ENCODE results near the gene STRADA.

The STRADA gene

DNA sequence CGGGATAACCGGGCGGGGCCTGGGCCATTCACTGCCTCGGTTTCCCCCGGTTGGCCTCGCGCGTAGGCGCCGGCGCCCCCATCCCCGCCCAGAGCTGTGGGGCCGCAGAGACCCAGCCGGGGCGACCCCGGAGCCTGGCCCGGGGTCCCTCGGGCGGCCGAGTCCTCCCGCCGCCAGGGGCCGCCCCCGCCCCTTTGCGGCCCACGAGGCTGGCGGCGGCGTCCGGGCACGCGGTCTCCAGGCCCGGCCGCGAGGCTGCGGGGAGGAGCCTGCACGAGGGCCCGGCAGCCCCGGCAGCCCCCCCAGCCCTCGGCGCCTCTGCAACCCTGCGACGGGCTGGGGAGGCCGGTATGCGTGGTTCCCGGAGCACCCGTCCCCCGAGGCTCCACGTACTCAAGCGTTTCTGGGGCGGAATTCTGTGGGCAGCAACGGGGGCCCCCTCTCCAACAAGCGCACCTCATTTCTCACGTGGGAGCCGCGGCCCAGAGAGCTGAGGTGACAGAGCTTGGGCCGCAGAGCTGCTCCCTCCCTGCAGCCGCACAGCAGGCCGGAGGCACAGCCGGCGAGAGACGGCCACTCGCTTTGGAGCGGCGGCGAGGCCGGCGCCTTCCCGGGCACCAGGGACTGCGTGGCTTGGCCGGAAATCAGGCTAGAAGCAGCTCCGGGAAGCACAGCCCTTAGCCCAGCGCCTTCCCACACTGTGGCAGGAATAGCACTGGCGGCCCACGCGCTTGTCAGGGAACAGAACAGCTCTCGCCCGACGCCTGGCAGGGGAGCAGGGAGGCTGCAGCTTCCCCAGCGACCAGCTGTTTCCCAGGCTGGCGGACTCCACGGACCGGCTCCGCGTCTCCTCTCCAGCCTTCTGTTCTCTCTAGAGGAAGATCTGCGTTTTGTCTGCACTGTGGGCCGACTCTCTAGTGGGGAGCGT, 40.8 kb downstream of the STRADA start:
- no peak for FAIRE-seq

DNA sequence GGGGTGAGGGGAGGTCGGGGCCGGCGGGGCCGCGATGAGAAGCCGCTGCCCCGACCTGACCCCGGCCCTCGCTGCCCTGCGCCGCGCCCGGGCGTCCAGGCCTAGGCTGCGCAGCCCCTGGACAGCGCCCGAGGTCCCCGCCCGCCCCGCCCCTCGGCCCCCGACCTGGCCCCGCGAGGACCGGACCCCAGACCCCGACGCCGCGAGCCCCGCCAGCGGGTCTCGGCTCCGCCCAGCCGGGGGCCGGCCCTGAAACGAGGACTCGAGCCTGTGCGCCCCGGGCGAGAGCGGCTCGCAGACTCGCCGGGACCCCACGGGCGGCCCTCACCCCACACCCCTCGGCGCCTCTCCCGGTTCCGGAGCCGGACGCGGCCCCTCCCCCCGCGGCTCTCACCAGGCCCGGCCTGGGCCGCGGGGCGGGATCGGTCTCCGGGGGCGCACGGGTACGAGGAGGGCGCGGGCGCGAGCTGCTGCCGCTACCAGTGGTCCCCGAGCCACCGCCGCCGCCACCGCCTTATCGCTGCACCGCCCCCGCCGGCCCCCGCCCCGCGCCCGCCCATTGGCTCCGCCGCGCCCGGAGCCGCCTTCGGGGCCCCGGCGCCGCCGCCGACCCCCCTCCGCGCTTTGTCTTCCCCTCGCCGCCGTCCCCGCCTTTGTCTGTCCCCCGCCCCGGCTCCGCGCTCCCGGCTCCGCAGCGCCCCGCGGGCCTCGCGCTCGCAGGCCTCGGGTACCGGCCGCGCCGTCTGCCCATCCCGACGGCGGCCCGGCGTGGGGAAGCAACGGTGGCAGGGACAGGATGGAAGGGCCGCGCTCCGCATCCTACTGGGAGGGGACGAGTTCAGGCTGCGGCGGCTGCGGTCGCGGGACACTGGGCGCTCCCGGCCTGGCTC, 41.7 kb downstream of the STRADA start, which contains the start of gene LIMD2:
Gene LIMD2, minus strand, starts transcription at position 488 of the 890 bp plus-strand sequence. CDS start 827 bp downstream, outside the sequence.
- no peak for FAIRE-seq

DNA sequence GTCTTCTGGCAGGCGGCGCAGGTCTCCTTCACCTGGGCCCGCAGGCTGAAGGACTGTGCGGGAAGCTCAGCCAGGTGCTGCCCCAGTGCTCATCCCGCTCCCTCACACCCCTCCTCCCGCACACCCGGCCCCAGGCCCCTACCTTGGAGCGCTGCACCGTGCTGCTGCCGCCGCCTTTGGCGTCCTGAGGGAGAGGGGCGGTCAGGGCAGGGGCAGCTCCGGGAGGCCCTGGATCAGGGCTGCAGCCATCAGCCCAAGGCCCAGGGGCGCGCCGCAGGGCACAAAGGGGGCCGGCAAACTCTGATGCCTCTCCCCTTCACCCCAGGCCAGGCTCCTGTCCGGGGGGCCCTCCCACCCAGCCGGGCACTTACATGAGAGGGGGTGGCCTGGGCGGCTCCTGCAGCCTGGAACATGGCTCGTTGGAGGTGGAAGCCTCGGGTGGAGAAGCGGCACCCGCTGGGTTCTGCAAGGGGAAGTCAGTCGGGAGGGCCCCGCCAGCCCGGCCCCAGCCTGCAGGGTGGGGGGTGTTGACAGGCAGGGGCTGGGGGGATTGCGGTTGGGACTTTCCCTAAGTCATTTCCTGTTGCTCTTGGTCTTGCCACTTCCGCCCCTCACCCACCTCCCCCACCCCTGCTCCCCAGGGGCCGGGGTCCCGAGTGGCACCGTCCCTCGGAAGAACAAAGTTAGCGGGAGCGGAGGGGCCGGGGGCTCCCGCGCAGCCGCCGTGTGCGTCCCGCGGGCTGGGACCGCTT, 42.5 kb downstream of the STRADA start:
- FAIRE-seq, result no peak

DNA sequence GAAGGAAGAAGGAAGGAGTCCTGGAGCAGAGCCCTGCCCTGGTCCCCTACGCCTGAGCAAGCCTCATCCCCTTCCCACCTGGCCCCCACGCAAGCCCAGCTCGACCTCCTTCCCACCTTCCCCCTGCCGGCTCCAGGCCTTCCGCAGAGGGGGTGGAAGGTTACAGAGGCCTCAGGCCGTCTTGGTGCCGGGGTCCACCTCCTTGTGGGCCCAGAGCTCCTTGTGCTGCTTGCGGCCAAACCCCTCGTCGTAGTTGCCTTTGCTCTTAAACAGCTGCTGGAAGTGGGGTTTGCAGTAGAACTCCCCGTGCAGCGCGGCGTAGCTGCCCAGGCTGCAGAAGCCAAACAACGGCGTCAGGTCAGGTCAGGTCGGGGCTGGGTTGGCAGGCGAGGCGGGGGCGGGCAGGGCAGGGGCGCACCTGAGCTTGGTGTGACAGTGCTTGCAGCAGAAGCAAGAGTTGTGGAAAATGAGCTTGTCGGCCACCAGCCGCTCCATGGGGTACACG, 43.2 kb downstream of the STRADA start:
- FAIRE-seq, result no peak

DNA sequence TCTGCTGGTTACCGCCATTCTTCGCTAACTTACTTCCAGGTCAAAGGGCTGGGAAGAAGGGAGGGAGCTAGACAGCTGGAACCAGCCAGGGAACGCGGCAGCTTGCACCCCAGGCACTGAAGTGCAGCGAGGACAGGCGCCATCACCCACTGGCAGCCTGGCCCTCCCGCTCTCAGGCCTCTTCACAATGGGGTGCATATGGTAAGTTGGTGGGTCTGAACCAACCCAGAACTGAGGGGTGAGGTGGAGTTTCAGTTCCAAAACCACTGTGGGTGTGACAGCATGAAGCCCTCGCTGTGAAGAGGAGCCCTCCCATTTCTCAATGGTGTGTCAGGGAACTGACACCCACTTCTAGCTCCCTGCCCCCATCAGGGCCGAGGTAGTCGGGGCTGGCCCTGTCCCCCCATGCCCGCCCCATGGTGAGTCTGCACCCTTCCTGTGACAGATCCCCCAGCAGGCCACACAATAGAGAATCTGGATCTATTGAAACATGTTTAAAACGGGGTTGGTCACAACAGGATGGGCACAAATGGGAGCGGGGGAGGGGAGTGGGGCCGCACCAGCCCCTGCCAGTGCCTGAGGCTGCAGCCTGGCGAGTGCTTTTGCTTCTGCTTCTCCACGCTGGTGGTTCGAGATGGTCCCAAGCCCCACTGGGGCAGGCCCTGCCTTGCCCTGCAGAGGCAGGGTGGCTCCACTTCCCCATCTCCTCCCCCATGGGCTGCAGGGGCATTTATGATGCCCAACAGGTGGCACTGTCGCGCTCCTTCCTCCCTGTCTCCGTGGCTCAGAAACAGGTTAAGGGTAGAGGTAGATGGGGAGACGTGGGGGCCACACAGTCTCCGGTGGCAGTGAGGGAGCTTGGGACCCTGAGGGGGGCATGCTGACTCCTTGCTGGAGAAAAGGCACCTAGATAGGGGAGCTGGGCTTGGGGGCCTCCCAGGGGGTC, 44.0 kb downstream of the STRADA start:
- FAIRE-seq, result no peak

DNA sequence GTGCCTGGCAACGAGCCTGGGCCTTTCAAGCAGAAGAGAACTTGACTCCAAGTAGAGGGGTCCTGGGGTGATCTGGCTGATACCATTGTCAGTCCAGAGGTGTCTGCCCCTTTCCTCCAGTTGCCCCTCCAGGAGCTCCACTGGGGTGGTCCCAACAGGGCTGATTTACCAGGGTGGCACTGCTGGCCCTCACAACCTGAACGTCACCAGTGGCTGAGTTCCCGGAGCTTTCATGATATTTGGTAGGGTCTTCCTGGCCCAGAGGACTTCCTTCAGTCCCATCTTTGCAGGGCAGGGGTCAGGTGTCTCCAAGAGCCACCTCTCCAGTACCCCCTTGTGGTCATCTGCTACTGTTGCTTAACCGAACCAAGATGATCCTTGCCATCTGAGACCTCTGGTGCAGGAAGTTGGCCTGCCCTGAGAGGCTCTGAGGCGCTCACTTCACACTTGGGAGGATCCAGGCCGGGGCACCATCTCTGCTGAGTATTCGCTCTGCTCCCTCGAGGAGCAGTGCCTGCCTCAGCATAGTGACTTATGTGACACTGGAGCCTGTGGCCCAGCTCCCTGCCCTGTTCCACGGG, 45.1 kb downstream of the STRADA start:
- no peak for FAIRE-seq

DNA sequence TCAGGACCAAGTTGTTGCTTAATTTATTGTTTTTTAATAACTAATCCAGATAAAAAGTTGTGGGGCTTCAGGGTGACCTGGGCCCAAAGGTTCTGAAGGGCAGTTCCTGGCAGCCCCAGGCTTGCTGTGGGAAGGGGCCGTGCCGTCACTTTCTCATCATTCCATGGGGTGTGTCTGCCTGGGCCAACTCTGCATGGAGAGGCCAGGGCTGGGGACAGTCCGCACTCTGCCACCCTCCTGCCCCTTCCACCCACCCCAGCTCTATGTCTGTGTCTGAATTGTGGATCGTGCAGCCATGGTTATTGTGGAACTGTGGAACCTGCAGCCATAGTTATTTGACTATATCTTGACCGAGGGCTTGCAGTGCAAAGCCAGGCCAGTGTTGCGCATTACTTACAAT, 45.7 kb downstream of the STRADA start:
- no peak for FAIRE-seq

DNA sequence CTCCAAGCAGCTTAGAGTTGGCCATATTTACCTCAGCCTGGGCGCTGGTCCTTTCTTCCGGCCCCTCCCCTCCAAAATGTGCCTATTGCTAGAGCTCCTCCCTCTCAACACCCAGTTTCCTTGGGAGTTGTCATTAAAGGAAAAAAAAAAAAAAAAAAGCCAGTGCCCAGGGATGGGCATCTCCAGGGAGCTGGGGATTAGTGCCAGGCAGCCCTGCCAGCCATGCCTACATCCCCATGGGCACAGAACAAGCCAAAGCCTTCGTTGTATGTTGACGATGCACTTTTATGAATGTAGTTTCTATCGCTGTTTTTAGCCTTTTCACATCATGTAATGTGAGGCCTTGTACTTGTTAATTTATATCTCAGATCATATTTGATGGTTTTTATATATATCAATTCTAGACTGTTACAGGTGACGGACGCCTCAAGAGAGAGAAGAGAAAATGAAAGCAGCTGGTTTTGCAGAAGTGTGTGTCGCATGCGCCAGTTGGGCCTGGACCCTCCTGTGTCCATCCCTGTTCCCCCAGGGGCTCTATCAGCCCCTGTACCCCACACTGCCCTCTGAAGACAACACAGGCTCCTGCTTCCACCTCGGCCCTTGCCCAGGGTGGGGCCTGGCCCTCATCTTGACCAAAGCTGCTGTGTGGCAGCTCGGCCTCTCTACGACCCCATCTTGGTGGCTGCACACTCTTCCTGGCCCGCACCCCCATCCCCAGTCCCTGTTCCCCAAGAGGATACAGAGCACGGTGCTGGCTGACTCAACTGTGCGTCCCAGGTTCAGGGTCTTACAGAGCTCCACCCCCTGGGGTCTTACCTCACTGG, 46.4 kb downstream of the STRADA start:
- no peak for FAIRE-seq

DNA sequence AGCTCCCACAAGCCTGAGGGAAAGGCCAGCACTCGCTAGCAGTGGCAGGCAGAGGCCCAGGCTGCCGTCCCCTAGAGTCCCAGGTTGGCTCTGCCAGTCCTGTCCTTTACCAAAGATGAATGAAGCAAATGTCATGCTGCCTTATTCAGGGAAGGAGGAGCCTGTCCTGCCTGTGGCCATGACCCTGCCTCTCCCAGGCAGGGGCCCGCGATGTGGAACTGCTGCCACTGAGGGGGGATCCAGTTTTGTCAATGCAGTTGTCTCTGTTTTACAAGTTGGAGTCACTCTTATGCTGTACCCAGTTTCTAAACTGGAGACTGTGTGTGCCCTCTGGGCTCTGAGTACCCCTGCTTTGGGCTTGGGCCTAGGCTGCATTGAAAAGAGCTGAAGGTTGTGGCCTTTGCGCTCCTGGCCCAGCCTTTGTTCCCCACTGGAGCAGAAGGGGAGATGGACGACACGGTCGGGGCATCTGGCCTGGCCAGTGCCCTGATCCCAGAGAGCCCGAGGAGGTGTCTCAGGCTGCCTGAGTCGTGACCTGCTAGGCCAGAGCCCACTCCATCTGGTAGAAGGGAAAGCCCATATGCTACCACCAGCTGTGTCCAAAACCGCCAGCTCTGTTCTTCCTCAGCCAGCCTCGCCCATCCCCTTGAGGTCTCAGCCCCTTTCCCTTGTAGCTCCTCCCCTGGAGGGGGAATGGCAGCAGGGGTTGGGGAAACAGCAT, 47.2 kb downstream of the STRADA start:
- FAIRE-seq, result no peak

DNA sequence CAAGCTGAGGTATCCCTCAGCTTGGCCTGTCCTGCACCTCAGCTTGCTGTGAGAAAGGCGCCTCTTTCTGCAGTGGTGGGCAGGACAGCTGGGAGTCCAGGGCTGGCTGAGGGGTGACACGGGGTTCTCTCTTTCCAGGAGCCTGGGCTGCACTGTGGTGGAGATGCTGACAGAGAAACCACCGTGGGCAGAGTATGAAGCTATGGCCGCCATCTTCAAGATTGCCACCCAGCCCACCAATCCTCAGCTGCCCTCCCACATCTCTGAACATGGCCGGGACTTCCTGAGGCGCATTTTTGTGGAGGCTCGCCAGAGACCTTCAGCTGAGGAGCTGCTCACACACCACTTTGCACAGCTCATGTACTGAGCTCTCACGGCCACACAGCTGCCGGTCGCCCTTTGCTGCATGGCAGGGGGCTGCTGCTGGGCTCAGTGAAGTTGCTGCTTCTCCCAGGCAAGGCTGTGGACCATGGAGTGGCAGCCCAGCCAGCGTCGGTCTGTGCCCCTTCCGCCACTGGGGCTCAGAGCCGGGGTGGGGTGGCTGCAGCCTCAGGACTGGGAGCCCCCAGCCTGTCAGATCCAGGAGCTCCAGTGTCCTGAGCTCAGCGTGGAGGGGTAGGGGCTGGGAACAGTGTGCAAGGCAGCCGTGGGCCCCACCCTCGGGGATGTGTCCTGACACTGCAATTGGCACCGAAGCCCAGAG, 48.0 kb downstream of the STRADA start:
- FAIRE-seq, result no peak

DNA sequence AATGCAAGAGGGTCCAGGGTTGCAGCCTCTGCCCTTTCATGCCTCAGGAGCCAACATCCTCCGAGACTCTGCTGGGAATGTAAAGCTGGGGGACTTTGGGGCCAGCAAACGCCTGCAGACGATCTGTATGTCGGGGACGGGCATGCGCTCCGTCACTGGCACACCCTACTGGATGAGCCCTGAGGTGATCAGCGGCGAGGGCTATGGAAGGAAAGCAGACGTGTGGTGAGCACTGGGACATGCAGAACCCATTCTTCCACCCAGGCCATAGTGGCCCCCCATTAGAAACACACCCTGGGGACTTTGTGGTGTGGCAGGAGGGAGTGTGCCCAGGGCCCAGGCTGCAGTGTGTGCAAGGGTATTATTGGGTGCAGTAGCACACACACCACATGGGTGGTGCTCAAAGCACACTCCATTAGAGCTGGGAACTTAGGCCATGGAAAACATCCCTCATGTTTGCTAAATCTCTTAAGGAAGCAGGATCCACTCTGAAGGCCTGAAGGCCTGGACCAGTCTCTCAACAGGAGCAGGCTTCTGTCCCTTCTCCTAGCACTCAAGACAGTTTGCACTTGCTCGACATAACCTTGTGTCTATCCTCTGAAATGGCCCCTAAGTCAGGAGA, 49.3 kb downstream of the STRADA start:
- FAIRE-seq, result no peak

DNA sequence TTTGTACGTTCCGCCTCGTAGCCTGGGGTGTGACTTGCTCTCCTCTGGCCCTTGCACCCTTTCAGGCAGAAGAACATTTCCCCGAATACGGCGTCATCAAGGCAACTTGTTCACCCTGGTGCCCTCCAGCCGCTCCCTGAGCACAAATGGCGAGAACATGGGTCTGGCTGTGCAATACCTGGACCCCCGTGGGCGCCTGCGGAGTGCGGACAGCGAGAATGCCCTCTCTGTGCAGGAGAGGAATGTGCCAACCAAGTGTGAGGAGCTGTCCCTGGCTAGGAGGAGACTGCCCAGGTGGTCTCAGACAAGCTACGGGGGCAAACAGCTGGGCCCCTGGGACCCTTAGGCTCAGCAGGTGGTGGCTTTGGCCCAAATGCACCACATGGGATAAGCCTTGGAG, 52.1 kb downstream of the STRADA start:
- FAIRE-seq, result no peak

DNA sequence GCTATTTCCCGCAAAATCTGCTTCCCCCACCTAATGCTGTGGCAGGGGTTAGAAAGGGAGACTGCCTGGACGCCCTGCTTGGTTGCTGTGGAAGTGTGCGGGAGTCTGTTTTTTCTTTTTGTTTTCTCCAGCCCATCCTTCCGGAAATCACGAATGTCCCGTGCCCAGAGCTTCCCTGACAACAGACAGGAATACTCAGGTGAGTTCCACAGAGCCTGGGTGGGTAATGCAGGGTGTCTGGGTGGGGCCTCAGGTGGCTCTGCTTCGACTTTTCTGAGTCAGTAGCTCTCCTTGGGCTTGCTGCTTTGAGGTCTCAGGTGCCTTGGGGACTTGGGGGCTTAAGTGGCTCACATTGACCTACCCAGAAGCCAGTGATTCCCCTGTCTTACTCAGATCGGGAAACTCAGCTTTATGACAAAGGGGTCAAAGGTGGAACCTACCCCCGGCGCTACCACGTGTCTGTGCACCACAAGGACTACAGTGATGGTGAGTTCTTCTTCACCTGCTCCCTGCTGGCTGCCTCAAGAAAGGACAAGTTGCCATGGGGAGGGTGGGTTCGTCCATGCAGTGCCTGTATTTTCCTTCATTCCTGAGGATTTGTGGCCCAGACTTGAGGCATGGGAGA, 53.1 kb downstream of the STRADA start:
- no peak for FAIRE-seq

DNA sequence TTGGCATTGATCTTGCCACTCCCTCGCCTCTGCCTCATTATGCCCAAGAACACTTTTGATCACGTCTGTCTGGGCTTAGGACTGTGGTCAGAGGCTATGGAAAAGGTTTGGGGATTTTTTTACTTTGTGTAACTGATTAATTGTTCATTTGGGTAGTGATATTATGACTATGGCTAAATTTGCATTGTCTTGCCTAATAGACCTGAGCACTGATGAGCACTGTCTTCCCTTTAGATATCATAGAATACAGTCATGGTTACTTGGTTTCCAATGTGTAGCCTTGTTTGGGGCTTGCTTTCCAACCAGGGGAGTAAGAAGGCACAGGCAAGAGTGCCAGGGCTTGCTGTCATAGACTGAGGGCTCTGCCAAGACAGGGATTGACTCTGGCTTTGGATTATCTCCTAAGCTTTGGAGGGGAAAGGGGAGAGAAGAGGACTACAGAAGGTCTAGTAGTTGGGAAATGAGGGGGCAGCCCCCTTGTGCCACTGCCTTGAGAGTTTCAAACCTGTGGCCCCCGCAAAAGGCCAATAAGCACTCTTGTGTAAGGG, 55.4 kb downstream of the STRADA start:
- no peak for FAIRE-seq

DNA sequence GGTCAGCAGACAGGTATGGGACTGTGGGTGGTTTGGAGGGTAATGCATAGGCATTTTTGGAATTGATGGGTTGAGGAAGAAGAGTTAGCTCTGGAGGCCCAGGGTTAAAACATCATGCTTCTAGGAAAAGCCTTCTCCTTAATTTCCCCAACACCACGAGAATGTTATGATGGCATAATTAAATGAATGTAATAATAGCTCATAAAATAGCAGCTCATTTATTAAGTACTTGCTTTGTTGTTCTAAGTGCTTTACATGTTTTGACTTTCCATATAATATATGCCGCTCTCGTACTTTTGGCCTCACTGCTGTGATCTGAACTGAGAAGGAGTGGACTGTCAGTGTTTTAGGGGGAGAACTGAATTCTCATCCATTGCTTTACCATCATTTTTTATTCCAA, 56.0 kb downstream of the STRADA start:
- no peak for FAIRE-seq

DNA sequence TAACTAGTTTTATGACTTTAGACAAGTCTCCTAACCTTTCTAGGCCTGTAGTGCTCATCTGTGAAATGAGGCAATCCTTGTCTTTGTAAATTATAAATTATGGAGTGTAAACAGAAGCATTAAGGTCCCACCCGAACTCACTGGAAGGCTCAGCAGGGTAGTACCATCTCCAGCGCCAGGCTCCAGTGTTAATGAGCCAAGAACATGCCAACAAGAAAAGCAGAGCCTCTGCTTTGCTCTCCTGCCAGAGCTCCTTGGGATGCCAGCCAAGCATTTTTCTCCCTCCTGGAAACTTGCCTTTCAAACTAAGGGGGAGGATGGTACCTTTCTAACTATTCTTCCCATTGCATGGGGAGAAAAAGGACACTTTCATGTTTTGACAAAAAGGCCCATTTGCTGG, 56.6 kb downstream of the STRADA start:
- FAIRE-seq, result no peak

DNA sequence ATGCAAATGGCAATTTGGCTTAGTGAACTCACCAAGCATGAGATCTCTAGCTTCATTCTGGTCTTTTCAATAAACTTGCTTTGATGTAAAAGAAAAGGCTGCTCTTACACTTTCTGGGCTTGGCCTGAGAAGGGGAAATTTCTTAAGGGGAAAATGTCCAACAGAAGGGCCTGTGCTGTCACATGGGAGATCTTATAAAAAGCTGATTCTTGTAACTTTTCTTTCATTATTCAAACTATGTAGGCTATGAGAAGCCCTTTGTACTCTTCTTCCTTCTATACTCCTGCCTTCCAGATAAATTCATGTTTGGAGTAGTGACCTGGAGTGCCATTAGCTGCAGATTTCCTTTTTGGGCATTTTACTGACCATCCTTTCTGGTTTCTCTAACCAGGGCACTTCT, 58.6 kb downstream of the STRADA start:
- no peak for FAIRE-seq
